ENCODE data around the gene IRS2.

DNA sequence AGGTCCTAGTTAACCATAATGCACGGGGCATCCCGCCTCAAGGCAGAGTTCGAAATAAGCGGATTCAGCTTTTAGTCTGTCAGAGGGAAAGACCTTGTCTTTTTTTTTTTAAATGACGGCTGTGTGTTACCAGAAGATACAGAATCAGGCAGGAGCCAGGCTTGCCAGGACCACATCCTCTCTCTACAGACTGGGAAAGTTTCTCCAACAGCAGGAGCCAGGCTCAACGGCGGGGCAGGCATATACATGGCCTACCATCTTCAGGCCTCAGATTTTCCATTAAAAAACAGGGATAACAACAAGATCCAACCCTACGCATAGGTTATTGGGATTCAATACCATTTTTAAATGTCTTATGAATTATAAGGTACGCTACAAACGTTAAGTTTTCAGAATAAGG lies 17.8 kb downstream of the IRS2 start:
- TF ChIP-seq, protein P1, sequence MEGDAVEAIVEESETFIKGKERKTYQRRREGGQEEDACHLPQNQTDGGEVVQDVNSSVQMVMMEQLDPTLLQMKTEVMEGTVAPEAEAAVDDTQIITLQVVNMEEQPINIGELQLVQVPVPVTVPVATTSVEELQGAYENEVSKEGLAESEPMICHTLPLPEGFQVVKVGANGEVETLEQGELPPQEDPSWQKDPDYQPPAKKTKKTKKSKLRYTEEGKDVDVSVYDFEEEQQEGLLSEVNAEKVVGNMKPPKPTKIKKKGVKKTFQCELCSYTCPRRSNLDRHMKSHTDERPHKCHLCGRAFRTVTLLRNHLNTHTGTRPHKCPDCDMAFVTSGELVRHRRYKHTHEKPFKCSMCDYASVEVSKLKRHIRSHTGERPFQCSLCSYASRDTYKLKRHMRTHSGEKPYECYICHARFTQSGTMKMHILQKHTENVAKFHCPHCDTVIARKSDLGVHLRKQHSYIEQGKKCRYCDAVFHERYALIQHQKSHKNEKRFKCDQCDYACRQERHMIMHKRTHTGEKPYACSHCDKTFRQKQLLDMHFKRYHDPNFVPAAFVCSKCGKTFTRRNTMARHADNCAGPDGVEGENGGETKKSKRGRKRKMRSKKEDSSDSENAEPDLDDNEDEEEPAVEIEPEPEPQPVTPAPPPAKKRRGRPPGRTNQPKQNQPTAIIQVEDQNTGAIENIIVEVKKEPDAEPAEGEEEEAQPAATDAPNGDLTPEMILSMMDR (IDR thresholded peaks at IDR 0.05), result no peak
- TF ChIP-seq POLR2A (IDR thresholded peaks at IDR 0.05), result no peak
